Smooth muscle cell of the brain vasculature (primary cell): ENCODE results near the gene PPY.
"Not testable (repeated sequence)": the region's sequence is repeated elsewhere in the genome, so short reads cannot be mapped to it uniquely, and the experiment has no call there.

ENCODE experiments used
- DNase-seq: peaks from one replicate; pipeline ENCODE4 v3.0.0-alpha.2; 2012; ENCODE audit warnings: low read depth, low spot score

PPY gene

DNA sequence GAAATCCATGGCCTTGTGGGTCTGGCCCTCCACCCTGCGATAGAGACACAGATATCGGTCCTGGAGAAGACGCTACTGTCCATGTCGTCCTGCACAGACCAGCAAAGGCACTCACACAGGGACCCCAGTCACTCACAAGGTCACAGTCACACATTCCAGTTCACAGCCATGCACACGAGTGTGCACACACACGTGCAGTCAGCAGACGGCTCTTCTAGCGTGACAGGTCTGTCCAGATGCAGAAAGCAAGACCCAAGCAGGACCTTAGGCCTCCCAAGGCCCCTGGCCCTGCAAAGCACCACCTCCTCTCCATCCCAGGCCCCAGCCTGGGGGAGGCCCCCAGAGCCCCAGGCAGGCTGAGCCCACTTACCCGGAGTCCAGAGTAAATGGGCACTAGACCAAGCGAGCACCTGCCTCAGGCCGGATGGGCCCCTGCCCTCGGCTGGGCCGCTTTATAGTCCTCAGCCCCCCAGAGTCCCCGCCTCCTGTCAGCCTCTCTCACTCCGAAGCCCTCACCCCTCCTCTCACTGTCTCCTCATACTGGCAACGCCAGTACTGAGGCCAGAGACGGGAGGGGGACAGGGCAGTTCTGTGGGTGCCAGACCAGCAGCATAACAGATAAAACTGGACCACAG lies at the start of gene PPY:
PPY (minus strand) TSS at position 426 of the 635 bp plus-strand sequence. CDS start 822 bp downstream, outside the sequence.
- DNase-seq = no peak

- DNase-seq = no peak
Measured at GRCh38 chr17:43988301-43988700, 46.0 kb upstream of the PPY start.

- no peak for DNase-seq
Measured at GRCh38 chr17:43987131-43988021, 45.1 kb upstream of the PPY start.

DNA sequence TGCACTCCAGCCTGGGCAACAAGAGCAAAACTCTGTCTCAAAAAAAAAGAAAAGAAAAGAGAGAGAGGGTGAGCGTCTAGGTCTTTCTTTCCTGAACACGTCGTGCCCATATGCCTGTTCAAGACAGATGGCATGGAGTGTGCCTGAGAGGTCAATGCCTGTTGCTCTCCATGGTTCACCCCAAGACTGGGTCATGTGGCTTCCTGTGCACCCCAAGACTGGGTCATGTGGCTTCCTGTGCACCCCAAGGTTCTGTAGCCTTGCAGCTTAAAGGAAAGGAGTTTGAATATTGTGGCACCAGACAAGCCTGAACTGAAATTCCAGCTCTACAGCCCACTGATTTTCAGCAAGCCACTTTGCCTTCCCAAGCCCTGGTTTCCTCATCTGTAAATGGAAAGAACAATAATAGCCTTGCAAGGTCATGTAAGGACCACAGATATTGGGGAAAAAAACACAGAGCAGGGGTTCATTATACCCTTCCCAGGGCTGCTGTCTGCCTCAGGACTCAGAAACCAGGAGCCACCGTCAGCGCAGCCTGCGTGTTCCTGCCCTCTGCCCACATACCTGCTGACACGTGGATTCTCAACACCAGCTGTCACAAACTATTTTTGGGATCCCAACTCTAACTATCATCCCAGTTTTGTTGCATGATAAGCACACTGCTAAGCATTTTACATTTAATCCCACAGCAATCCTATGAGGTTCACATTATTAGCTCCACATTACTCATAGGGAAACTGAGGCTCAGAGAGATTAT lies 44.1 kb upstream of the PPY start:
- DNase-seq = no peak

DNA sequence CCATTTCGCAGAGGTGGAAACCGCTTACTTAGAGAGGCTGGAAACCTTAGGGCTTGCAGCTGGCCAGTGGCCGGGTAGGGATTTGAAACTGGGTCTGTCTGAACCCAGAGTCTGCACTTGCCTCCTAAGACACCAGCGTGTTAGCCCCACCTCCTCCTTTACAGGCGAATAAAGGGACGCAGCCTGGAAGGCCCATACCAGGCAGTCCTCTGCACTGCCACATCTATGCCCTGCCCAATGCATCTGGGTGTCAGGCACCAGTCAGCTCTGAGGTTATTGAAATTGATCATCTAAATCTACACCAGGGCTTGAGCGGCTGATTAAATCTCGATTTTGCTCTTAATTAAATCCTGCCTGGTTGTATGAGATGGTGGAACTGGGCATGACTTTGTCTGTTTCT lies 42.2 kb upstream of the PPY start:
- no peak for DNase-seq

- DNase-seq = no peak
Measured at GRCh38 chr17:43983515-43984411, 41.5 kb upstream of the PPY start.

DNA sequence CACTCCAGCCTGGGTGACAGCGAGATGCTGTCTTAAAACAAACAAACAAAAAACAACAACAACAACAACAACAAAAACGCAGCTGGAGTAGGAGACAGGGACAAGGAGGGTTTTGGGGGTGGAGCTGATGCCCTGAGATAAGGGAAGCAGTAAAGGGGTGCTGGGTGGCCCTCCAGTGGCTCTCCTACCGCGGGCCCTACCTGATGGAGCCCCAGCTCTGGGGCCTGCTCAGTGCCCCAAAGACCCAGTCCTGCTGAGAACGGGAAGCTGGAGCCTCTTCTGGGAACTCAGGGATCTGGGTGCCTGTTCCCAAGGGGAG lies 40.9 kb upstream of the PPY start:
- DNase-seq = no peak

DNA sequence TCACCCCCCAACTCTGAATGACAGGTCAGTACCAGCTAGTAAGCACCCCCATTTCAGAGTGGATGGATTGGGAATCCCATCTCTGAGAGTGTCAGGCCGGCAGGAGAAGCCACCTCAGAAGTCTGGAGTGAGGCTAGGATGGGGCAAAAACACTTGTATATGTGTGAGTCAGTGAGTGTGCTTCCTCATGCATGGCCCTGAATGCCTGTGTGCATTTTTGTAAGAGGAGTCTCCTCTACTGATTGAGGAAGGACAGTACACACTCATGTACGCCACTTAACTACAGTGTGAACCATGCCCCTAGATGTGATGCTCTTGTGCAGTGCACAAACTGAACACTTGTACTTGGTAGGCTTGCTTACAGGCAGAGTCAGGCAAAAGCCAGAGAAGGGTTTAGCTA lies 39.9 kb upstream of the PPY start:
- no peak for DNase-seq

GRCh38 chr17:43979671-43980070 lies 37.4 kb upstream of the PPY start:
- no peak for DNase-seq

GRCh38 chr17:43979011-43979410 lies 36.7 kb upstream of the PPY start:
- DNase-seq = no peak

DNA sequence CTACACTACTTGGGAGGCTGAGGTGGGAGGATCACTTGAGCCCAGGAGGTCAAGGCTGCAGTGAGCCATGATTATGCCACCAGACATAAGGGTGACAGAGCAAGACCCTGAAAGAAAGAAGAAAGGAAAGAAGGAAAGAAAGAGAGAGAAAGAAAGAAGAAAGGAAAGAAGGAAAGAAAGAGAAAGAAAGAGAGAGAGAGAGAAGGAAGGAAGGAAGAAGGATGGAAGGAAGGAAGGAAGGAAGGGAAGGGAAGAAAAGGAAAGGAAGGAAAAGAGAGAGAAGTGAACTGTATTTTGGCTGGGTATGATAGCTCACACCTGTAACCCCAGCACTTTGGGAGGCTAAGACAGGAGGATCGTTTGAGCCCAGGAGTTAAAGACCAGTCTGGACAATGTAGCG lies 35.8 kb upstream of the PPY start:
- DNase-seq = no peak

DNA sequence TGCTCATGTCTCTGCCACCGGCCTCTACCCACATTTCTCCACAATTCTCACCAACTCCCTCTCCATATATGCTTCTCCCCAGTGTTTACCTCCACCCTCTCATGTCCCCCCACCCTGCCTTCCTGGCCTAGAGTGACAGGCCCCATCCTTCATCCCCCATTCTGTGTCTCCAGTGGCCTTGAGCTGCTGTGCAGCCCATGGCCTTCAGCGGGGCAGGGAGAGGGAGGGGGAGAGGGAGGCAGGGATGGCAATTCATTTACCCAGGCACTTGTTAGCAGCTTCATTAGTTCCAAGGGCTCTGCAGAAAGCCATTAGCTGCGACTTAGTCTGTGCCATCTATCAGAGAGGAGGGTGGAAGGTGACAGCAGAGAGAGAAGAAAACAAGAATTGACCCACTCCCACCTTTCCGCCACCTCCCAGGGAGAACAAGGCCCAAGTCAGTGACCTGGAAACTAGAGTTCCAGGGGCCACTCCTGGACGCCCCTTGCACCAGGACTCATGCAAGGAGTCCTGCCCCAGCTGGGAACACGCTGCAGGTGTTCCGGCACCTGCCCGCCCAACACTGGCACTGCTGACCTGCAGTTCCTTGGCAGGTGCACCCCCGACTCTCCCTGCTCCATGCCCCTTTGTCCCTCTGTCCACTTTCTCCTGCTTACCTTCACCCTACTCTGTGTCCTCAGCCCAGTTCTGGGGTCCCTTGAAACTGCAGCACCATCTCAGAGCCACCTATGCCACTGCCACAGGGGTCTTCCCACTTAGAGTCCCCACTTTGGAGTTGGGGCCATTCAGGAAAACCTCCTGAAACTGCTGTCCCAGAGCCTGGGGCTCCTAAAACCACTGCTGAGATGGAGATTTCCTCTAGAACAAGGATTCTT lies 34.9 kb upstream of the PPY start:
- DNase-seq = no peak

GRCh38 chr17:43975898-43976297 lies 33.6 kb upstream of the PPY start:
- no peak for DNase-seq

GRCh38 chr17:43974382-43975266 lies 32.3 kb upstream of the PPY start:
- DNase-seq = no peak

DNA sequence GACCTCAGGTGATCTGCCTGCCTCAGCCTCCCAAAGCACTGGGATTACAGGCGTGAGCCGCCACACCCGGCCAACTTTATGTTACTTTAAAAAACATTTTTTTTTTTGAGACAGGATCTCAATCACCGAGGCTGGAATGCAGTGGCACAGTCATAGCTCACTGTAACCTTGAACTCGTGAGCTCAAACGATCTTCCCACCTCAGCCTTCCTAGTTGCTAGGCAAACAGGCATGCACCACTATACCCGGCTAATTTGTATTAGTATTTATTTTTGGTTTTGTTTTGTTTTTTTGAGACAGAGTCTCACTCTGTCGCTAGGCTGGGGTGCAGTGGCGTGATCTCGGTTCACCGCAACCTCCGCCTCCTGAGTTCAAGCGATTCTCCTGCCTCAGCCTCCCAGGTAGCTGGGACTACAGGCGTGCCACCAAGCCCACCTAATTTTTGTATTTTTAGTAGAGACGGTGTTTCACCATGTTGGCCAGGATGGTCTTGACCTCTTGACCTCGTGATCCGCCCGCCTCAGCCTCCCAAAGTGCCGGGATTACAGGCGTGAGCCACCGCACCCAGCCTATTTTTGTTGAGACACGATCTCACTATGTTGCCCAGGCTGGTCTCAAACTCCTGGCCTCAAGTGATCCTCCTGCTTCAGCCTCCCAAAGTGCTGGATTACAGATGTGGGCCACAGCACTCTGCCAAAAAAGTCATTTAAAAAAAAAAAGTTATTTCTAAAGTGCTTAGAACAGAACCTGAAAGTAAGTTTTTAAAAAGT lies 30.4 kb upstream of the PPY start:
- DNase-seq = not testable (repeated sequence)

DNA sequence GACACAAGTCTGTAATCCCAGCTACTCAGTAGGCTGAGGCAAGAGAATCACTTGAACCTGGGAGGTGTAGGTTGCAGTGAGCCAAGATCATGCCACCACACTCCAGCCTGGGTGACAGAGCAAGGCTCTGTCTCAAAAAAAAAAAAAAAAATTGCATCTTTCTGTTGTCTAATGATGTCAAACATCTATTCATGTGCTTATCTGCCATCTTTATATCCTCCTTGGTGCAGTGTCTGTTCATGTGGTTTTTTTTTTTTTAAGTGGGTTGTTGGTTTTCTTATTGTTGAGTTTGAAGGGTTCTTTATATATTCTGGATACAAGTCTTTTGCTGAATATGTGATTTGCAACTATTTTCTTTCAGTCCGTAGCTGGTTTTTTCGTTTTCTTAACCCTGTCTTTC lies 29.2 kb upstream of the PPY start:
- not testable (repeated sequence) for DNase-seq

- DNase-seq = no peak
Measured at GRCh38 chr17:43970366-43970765, 28.1 kb upstream of the PPY start.

GRCh38 chr17:43967251-43967875 lies 25.1 kb upstream of the PPY start:
- DNase-seq = no peak
